ENCODE results near the gene HOXA9. TPM values are rescaled to one million over a fixed set of nuclear protein-coding genes. Genes with fewer than 3 reads are reported as not detected.

HOXA9 gene
- total and polyA plus RNA-seq, 2 of the 4 experiments (the other 2 are of a cell fraction) = 0.18 to 0.32 TPM

- no peak overlapping the region for H3K56ac ChIP-seq (ENCODE audit: extremely low read depth, insufficient read depth, low read length)
- H2AK9ac ChIP-seq (replicated peaks; ENCODE audit: low read depth, low read length, poor library complexity) = no peak overlapping the region
- DNase-seq = no peak
- no peak overlapping the region for H3K4me3 ChIP-seq (ENCODE audit: insufficient read depth, low read depth, low read length)
- no peak overlapping the region for H3K18ac ChIP-seq (ENCODE audit: low read depth, low read length)
- POLR2A ChIA-PET (ENCODE audit: unreplicated experiment) = no interaction called here
- no peak overlapping the region for H2BK20ac ChIP-seq (ENCODE audit: low read depth, low read length)
- CTCF ChIA-PET = no interaction called here
- no peaks in the 10 kb centered on the region for H4K20me1 ChIP-seq (ENCODE audit: insufficient read depth, low read length)
- H3K4me2 ChIP-seq (ENCODE audit: low read depth, low read length) = no peak overlapping the region
- H2AK5ac ChIP-seq (ENCODE audit: low read depth, low read length) = no peak overlapping the region
- H3K9ac ChIP-seq (ENCODE audit: low read depth, low read length) = no peak overlapping the region
- no peak overlapping the region for H3K27ac ChIP-seq (ENCODE audit: insufficient read depth, low read length)
- H2BK15ac ChIP-seq (ENCODE audit: low read depth, low read length) = no peak overlapping the region
- no peak overlapping the region for H3K23ac ChIP-seq (ENCODE audit: low read depth, low read length)
- peaks cover 90% of the 10 kb centered on the region for H3K27me3 ChIP-seq (ENCODE audit: control insufficient read depth, insufficient read depth, low read length)
- no peak overlapping the region for H3K4ac ChIP-seq (ENCODE audit: low read depth, low read length)
- 19% methylated on average over 13 of the region's 50 CpGs; no CpG with 5 or more reads in 1 of the 2 experiments for WGBS, 2 experiments (ENCODE audit: extremely low coverage in 2 of 2, insufficient read length in 1 of 2)
- no peaks in the 10 kb centered on the region for H3K9me3 ChIP-seq (ENCODE audit: control insufficient read depth, insufficient read depth, low read length)
- no peak overlapping the region for H2BK5ac ChIP-seq (ENCODE audit: low read depth, low read length, poor library complexity, severe bottlenecking)
- H4K5ac ChIP-seq (ENCODE audit: low read depth, low read length) = no peak overlapping the region
- no peaks in the 10 kb centered on the region for H3K4me1 ChIP-seq (ENCODE audit: control insufficient read depth, insufficient read depth, low read length)
- no peak overlapping the region for H3K14ac ChIP-seq (replicated peaks; ENCODE audit: low read depth, low read length)
- H3K36me3 ChIP-seq (ENCODE audit: control insufficient read depth, insufficient read depth, low read length) = no peaks in the 10 kb centered on the region
- no peaks in the 10 kb centered on the region for H3K9me1 ChIP-seq (ENCODE audit: insufficient read depth, low read length)
- dilution Hi-C loops (cut with HindIII; ENCODE audit: low sequenced_read_pairs, unreplicated experiment) (no loop called here), intact Hi-C loops (cut with micrococcal nuclease) (loop anchor here (5.0 kb wide), 3 partner anchors 449 to 809 kb away; partner anchors contain the start of gene HIBADH), in situ Hi-C loops (cut with MboI; ENCODE audit: low sequenced_read_pairs) (no loop called here)
- no peak overlapping the region for H2AFZ ChIP-seq (replicated peaks; ENCODE audit: low read length, poor library complexity)
- no peaks in the 10 kb centered on the region for H3K79me1 ChIP-seq (ENCODE audit: low read depth in 1 of 2, low read length in 2 of 2)
- no peak overlapping the region for H2BK120ac ChIP-seq (ENCODE audit: low read depth, low read length)
- no peak overlapping the region for H4K91ac ChIP-seq (ENCODE audit: insufficient read depth, low read depth, low read length)
- ATAC-seq (ENCODE audit: low read depth) = no peak
- BruUV-seq (replicated peaks) = no TSS peak
- H4K8ac ChIP-seq (ENCODE audit: low read depth in 2 of 2, low read length in 2 of 2) = no peak overlapping the region
- TF ChIP-seq FOS (IDR thresholded peaks at IDR 0.05; ENCODE audit: low read depth, low read length) = no peak
- no peak for TF ChIP-seq MAFK (IDR thresholded peaks at IDR 0.05; ENCODE audit: low read depth, low read length)
- no peak for TF ChIP-seq MXI1 (IDR thresholded peaks at IDR 0.05; ENCODE audit: borderline replicate concordance, low read depth, low read length)
- no peak for TF ChIP-seq RFX5 (IDR thresholded peaks at IDR 0.05; ENCODE audit: low read depth, low read length)
- no peak for TF ChIP-seq BHLHE40 (IDR thresholded peaks at IDR 0.05; ENCODE audit: low read depth, low read length)
- TF ChIP-seq RCOR1 (IDR thresholded peaks at IDR 0.05; ENCODE audit: insufficient replicate concordance, low read length) = no peak
- TF ChIP-seq SMC3 (IDR thresholded peaks at IDR 0.05; ENCODE audit: low read depth, low read length) = no peak
- TF ChIP-seq ELK1 (IDR thresholded peaks at IDR 0.05; ENCODE audit: borderline replicate concordance, low read depth, low read length) = no peak
- no peak for TF ChIP-seq CHD1 (IDR thresholded peaks at IDR 0.05; ENCODE audit: low read depth, low read length)
- no peak for TF ChIP-seq POLR2A (IDR thresholded peaks at IDR 0.05; ENCODE audit: low read depth, low read length)
- no peak for TF ChIP-seq USF2 (IDR thresholded peaks at IDR 0.05; ENCODE audit: low read depth, low read length)
- no peak for TF ChIP-seq RAD21 (IDR thresholded peaks at IDR 0.05; ENCODE audit: low read length)
- no peak for TF ChIP-seq MAZ (IDR thresholded peaks at IDR 0.05; ENCODE audit: borderline replicate concordance, low read depth, low read length)
- no peak for TF ChIP-seq CTCF (conservative IDR thresholded peaks at IDR 0.05; ENCODE audit: low read depth, low read length)
- TF ChIP-seq NFE2L2 (IDR thresholded peaks at IDR 0.05; ENCODE audit: low read depth, low read length) = no peak
These were observed 48.3 kb upstream of the HOXA9 start for GRCh38 chr7:27213433-27214238.

All from IMR-90 (cell line).